HG02884 (cell line): ENCODE data around the gene GMPPB.
"Not testable (repeated sequence)": the region's sequence is repeated elsewhere in the genome, so short reads cannot be mapped to it uniquely, and the experiment has no call there.

Experiments used
- ATAC-seq: cut with Tn5 transposase; IDR thresholded peaks from one replicate; pipeline ENCODE4 v1.9.1; 2021; ENCODE audit warnings: mild to moderate bottlenecking, moderate library complexity; ENCODE audit not compliant: unreplicated experiment

The GMPPB gene

DNA sequence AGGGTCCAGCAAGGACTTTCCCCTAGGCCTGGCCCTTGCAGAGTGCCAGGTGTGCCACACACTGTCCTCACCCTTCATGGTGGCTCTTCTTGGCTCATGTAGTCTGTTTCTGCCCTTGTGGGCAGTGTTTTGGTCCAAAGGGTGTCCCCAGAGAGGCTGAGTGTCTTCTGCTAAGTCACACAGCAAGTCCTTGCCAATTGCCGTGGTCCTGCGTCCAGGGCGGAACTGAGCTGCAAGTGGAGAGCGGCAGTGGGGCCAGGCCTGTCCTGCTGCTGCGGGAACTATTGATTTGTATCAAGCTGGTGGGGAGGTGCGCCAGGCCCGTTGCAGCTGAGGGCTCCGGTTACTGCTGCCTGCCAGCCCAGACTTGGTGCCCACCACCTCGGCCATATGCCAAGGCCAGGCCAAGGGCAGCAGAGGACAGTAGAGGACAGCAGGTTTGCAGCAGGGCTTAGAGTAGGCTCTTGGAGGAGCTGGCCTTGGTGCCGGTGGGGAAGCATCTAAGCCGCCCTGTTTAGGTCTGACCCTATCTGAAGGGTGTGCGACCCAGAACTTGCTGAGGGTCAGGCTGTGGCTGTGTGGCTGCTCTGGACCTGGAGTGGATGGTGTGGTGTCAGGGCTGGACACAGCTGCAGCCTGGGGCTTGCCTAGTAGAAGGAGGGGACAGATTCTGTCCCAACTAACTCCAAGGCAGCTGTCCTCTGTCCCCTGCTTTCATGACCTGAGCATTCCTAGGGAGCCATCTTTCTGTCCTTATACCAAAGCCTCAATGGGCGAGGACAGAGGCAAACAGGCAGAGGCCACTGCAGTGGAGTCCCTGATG lies 8.8 kb downstream of the GMPPB start:
- ATAC-seq, result no peak

DNA sequence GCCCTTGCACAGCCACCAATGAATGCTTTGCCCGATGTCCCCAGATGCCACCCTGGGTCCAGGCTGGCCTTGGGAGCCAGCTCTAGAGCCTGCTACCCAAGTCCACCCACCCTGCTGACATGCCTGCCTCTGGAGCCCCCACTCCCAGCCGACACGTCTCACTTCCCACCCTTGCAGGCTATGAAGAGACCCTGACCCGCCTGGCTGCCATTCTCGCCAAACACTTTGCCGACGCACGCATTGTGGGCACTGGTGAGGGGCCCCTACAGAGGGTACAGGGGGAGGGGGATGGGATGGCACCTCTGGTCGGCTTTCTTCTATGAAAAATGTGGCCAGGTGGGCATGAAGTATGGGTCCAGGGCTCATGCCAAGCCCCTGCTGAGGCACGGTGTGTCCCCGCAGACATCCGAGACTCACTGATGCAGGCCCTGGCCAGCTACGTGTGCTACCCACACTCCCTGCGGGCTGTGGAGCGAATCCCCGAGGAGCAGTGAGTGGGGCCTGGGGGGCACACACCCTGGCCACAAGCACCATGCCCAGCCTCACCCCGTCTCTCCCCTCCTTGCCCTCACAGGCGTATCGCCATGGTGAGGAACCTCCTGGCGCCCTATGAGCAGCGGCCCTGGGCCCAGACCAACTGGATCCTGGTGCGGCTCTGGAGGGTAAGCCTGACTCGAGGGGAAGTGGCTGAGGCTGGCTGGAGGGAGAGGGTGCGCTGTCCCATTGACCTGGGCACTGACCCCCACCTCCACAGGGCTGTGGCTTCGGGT lies 10.2 kb downstream of the GMPPB start:
- no peak for ATAC-seq

DNA sequence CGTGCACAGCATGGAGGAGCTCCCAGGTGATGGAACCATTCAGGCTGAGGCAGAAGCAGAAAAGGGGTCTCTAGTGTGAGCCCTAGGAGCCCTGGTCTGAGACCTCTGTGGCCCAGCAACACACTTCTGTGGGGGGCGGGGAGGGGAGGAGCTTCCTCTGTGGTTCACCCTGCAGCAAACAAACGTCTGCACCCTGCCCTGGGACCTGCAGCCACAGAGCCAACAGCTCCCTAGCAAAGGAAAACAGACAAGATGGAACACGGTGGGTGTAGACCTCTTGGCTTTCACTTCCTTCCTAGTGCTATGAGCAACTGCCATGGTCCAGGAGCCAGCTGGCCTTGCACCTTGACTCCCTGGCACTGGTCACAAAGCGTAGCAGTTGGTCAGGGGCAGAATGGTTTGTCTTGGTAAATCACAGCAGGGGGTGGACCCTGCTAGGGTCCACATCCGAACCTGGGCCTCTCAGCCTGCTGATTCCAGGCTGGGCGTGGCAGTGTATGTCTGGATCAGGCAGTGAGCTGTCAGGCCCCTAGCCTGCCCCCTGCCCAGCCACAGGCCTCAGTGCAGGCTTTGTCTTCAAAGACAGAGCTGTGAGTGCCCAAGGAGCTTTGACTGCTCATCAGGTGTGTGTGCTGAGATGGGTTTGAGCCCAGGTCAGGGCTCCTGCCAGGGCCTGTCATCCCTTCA lies 11.0 kb downstream of the GMPPB start:
- ATAC-seq, result no peak

DNA sequence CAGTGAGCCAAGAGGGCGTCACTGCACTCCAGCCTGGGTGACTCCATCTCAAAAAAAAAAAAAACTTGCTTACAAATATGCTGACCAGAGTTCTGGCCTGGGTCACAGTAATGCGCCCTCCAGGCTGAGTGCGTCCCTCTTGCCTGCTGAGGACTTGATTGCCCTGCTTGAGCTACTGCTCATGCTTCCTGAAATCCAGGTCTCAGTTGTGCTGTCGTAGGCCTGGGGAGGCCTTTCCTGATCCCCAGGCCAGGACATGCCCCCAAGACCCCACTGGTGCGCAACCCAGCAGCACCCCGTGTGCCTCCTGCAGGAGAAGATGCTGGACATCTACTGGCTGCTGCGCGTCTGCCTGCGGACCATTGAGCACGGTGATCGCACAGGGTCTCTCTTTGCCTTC lies 11.6 kb downstream of the GMPPB start:
- no peak for ATAC-seq

DNA sequence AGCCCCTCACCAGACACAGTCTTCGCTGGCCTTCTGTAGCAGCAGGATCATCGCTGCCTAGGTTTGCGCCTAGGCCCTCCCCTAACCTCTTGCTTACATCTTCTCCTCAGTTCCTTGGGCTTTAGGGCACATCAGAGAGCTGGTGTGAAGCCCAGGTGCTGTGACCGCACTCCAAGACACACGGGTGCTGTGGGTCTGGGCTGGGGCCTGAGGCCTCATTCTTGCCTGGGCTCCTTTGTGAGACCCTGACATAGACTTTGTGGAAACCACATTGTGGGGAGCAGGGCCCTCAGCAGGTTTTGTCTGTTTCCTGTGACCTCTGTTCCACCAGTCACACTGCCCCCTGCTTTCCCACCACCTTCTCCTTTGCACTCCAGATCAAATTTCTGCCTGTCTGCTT lies 12.3 kb downstream of the GMPPB start:
- ATAC-seq, result no peak

DNA sequence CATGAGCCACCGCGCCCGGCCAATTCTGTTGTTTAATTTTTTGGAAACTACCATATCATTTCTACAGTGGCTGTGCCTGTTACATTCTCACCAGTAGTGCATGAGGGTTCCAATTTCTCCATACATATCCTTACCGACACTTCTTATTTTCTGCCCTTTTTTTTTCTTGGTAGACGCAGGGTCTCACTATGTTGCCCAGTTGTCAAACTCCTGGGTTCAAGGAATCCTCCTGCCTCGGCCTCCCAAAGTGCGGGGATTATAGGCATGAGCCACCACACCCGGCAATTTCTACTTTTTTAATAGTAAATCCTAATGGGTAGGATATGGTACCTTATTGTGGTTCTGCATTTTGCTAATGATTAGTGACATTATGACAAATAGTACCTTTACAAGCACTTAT lies 13.9 kb downstream of the GMPPB start:
- ATAC-seq, result no peak

DNA sequence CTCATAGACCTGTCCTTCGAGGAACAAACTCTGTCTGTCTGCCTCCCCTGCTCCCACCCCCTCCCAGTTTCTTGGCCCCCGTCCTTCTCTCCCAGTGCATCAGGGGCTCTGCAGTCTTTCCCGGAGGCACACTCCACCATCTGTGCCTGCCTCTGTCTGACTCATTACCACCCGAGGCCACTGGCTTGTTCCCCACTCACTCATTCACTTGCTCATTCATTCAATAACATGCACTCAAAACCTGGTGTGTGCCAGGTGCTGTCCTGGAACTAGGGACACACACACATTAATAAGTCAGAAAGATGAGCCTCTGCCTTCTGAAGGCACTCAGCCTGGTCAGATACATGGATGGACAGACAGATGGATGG lies 16.7 kb downstream of the GMPPB start:
- ATAC-seq, result no peak

DNA sequence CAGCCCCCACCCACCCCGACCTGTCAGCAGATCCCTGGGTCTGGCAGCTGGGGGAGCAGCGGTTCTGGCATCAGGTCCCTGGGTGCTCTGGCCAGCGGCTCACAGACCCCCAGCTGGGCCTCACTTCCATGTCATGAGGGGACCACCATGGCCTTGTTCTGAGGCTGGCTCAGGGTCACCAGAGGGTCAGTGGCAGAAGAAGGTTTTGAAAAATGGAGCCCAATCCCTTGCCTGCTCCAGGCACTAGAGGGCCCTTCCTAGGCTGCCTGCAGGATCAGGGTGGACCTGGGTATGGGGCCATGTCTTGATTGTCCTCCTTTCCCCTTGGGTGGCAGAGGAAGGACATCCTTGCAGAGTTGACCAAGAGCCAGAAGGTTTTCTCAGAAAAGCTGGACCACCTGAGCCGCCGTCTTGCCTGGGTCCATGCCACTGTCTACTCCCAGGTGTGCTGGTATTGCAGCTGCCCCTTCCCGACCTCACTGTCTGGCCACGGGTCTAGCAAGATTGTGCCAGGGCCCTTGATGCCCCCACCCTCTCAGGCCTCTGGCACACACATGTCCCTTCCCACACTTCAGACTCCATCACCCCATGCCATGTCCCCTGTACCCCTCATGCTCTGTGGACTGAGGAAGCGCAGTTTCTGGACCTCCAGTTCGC lies 17.2 kb downstream of the GMPPB start:
- ATAC-seq, result no peak

DNA sequence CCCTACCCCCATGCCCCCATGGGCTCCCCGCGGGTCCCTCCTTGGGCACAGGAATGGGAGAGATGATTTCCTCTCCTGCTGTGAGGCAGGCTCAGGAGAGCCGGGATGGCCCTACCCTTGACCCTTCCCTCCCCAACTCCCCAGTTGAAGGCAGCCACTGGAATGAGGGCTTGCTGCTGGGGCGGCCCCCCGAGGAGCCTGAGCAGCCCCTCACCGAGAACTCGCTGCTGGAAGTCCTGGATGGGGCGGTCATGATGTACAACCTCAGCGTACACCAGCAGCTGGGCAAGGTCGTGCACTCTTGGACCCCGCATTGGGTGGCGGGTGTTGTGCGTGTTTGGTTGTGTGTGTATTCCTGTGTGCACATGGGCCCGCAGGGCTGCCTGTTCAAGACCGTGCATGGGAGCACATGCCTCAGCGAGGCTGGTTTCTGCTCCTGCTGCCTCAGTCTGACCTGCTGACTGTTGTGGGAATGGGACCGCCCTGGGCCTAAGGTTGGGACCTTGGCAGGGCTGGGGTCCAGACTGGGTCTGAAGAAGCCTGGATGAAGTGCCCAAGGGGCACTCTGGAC lies 18.3 kb downstream of the GMPPB start:
- ATAC-seq, result no peak

DNA sequence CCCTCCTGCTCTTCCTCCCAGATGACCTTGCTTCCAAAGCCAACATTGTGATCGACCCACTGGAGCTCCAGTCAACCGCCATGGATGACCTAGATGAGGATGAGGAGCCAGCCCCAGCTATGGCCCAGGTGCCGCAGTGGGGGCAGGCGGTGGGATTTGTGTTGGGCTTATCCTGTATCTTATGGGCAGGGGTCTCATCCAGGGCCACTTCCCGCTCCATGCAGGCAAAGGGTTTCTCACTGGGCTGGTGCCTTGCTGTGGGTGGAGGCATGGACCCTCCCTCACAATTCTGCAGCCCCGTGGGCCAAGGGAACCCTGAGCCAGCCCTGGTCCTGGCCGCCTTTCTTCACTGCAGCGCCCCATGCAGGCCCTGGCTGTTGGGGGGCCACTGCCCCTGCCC lies 19.1 kb downstream of the GMPPB start:
- ATAC-seq, result no peak

DNA sequence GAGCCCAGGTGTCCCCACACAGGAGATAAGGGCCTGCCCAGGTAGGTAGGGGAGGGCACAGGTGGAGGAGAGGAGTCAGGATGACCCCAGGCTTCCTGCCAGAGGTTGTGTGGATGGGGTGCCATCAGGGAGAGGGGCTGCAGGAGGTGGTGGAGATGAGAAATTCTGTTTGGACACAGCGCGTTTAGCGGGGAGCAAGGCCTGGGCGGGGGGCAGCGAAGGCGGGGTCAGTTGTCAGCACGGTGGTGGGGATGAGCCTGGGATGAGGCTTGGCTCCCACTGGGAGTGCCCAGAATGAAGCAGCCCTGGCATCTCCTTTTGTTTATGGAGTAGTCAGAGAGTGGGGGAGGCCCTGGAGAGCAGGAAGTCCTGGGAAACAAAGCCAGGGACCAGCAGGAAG lies 19.8 kb downstream of the GMPPB start:
- no peak for ATAC-seq

DNA sequence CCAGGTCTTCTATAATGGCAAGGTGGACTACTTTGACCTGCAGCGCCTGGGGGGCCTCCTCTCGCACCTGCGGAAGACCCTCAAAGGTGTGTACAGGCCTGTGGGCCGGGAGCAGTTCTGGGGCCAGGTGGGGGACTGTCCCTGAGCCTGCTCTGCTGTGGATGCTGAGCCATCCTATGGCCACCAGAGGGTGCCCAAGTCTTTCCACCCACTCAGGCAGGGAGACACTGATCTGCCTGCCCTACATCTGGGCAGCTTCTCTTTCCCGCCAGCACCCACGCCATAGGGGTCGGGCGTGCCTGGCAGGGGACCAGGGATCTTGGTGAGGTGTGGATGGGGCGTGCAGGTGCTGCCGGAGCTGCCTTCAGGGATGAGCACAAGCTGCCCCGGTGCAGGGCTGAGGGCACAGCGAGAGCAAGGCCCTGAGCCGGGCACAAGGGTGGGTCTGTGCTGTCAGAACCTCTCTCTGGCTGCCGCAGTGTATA lies 20.3 kb downstream of the GMPPB start:
- no peak for ATAC-seq

DNA sequence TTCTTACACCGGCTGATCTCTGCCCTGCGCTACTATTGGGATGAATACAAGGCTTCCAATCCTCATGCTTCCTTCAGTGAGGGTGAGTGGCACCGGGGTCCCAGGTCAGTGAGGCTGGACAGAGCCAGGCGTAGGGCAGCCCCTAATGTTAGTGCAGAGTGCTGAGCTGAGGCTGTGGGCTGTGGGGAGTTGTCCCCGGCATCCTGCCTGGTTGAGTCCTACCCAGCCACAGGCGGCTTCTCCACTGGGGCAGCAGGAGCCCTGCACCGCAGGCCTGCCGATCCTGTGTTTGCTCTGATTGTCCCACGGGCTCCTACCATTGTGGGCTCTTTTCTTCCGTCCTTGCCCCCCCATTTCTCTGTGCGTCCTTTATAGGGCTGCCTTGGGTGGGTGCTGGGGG lies 21.1 kb downstream of the GMPPB start:
- ATAC-seq, result no peak

DNA sequence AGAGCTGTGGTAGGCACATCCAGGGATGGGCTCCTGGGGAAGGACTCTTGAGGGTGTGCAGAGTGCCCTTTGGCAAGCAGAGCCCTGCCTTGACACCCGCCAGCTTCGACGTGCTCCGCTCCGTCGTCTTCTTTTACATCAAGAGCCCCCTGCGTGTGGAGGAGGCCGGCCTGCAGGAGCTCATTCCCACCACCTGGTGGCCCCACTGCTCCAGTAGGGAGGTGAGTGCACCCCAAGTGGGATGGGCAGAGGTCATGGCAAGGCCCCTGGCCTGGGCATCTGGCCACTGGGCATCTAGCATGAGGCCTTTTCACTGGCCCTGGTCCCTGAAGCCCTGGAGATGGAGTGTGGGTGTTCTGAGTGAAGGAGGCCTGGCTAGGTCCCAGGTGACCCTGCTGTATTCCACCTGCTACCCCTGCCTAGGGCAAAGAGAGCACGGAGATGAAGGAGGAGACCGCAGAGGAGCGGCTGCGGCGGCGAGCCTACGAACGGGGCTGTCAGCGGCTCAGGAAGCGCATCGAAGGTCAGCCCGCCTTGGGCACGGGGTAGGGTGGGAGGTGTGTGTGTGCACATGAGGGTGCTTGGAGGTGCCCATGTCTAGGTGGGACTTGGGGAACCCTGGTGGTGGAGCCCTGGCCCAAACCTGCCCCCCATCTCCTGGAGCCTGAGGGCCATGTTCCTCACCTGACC lies 22.2 kb downstream of the GMPPB start:
- ATAC-seq, result no peak

DNA sequence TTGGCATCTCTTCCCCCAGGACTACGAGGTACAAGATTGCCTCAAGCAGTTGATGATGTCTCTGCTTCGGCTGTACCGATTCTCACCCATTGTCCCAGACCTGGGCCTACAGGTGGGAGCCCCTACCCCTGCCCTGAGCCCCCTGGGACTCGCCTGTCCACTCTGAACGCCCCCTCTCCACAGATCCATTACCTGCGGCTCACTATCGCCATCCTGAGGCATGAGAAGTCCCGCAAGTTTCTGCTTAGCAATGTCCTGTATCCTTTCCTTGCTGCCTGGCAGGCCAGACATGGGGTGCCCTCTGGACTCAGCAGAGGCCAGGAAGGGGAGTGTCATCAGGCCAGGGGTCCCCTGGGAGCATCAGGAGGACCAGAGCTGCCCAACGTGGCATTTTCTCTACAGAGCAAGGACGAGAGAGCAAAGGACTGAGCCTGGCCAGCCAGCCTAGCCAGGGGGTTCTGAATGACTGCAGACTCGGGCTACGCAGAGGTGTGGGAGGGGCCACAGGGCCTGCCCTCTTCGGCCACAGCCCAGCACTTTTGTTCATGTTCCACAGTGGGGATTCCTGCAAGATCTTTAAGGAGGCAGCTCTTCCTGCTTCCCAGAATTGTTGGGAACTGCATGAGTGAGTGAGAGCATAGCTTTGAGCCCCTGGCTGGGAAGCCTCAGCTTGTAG lies 23.2 kb downstream of the GMPPB start:
- no peak for ATAC-seq

DNA sequence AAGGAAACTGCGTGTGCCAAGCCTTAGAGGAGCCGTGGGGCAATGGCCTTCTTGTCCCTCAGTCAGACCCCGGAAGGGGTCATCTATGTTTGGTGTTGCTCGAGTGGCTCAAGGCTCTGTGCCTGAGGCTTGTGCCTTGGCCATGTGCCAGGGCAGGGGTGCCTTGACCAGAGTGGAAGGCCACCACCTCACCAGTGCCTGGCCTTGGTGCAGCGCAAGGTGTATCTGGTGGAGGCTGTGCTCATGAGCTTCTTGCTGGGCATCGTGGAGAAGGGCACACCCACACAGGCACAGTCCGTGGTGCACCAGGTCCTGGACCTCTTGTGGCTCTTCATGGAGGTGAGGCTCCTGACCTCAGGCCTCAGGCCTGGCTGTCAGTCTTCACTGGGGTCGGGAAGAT lies 23.7 kb downstream of the GMPPB start:
- ATAC-seq, result no peak

DNA sequence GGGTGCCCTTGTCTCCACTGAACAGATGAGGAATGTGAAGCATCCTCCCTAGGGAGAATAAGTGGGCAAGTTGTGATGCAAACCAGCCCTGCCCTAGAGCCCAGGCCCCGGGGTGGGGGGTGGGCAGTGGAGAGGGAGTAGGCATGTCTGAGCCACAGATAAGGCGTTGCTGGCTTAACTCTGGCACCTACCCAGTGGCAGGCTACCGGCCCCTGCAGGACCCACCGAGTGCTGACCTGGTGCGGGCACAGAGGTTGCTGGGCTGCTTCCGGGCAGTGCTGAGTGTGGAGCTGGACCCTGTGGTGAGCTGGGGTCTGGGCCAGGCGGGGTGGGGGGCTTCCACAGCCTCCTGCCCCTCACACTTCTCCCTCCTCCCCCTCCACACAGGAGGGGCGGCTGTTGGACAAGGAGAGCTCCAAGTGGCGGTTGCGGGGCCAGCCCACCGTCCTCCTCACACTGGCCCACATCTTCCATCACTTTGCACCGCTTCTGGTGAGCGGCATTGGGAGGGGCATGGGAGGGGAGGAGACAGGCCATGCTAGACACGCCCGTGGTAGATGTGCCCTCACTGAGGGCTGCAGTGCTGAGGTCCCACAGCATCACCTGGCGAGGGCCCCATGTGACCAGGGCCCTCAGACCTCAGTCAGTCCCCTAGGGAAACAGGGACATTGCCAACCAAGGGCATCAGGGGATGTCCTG lies 24.3 kb downstream of the GMPPB start:
- no peak for ATAC-seq

DNA sequence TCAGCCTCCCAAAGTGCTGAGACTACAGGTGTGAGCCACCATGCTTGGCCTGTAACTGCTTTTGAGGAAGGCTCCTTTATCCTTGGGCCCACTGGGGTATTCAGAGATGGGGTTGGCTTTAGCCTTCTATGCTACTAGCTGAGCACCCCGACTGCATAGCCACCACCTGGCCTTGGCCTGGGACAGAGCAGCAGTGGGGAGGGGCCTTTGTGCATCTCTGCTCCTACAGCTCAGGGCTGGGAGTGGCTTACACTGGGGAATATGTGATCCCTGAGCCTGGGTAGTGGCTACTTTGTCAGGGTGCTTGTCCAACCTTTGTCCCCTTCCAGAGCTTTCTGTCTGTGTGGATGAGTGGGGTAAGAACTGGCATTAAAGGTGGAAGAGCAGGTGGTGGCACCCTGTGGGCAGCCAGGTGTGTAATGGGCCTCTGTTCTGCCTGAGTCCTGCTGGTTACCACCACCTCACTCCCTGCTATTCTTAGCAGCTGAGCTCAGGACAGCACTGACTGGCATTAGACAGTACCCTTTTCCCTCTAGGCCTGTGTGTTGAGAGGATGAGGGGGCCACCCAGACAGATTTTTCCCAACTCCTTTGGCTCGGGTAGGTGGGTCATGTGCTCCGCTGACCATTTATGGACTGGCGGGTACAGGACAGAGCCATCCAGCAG lies 28.3 kb downstream of the GMPPB start:
- ATAC-seq, result not testable (repeated sequence)
